Astrocyte of the cerebellum (primary cell): ENCODE data around the gene SLC25A28.

Source experiments
- DNase-seq: peaks from one replicate; pipeline ENCODE4 v3.0.0-alpha.2; 2011; ENCODE audit warnings: low read depth
- H3K4me3 ChIP-seq: 2 replicates; pipeline ENCODE4 v1.5.1; 2011; ENCODE audit warnings: mild to moderate bottlenecking, low read depth, low read length, moderate library complexity
- CTCF ChIP-seq: IDR thresholded peaks from 2 replicates; pipeline ENCODE4 v1.5.1; 2012; ENCODE audit warnings: low read length, low read depth, moderate library complexity, mild to moderate bottlenecking; ENCODE audit errors: missing control alignments
- in situ Hi-C: cut with HindIII; loops from 2 replicates; pipeline ENCODE4 v1.10.0; 2017; ENCODE audit warnings: low sequenced_read_pairs

The SLC25A28 gene

GRCh38 chr10:99648717-99649116 is 28.5 kb upstream of the SLC25A28 start:
- H3K4me3 ChIP-seq, result no peak overlapping the region
- in situ Hi-C loops, result no loop called here
- DNase-seq, result no peak
- no peak for TF ChIP-seq CTCF

GRCh38 chr10:99647601-99648151 is 27.4 kb upstream of the SLC25A28 start:
- in situ Hi-C loops, result no loop called here
- DNase-seq, result no peak
- H3K4me3 ChIP-seq, result no peak overlapping the region
- TF ChIP-seq CTCF, result no peak

GRCh38 chr10:99633832-99634231 is 13.6 kb upstream of the SLC25A28 start:
- DNase-seq, result no peak
- H3K4me3 ChIP-seq, result no peak overlapping the region
- TF ChIP-seq CTCF, result no peak
- in situ Hi-C loops, result loop anchor here (5.0 kb wide), 1 partner anchor 78 kb away; no protein-coding TSS in a partner anchor

GRCh38 chr10:99631496-99631895 is 11.3 kb upstream of the SLC25A28 start:
- in situ Hi-C loops, result loop anchor here (5.0 kb wide), 1 partner anchor 81 kb away; no protein-coding TSS in a partner anchor
- no peak overlapping the region for H3K4me3 ChIP-seq
- TF ChIP-seq CTCF, result no peak
- DNase-seq, result no peak

- no peak for TF ChIP-seq CTCF
- in situ Hi-C loops, result loop anchor here (5.0 kb wide), 1 partner anchor 81 kb away; no protein-coding TSS in a partner anchor
- H3K4me3 ChIP-seq, result no peak overlapping the region
- DNase-seq, result no peak
Measured at GRCh38 chr10:99630991-99631390, 10.8 kb upstream of the SLC25A28 start.

- no peak overlapping the region for H3K4me3 ChIP-seq
- in situ Hi-C loops, result loop anchor here (5.0 kb wide), 1 partner anchor 82 kb away; no protein-coding TSS in a partner anchor
- TF ChIP-seq CTCF, result no peak
- peak; percentile 16 for DNase-seq
Measured at GRCh38 chr10:99630433-99630832, 10.2 kb upstream of the SLC25A28 start.
